Mesothelial cell of epicardium (in vitro differentiated cells): Measurements from ENCODE around the gene PPP1R10. TPM values are rescaled to one million over a fixed set of nuclear protein-coding genes. Genes with fewer than 3 reads are reported as not detected.

Experiments used
- DNase-seq, 2 experiments: peaks; one replicate each; pipeline ENCODE4 v3.0.0; 2021; ENCODE audit warnings: low spot score in 2 of 2; ENCODE audit not compliant: unreplicated experiment in 2 of 2
- H3K27ac Mint-ChIP-seq: 2 replicates; pipeline ENCODE4 v1.8.0; 2021; ENCODE audit warnings: mixed read lengths
- H3K27me3 Mint-ChIP-seq: 2 replicates; pipeline ENCODE4 v1.8.0; 2021; ENCODE audit warnings: low read depth, mixed read lengths
- H3K36me3 Mint-ChIP-seq: 2 replicates; pipeline ENCODE4 v1.8.0; 2021; ENCODE audit warnings: mixed read lengths
- H3K4me1 Mint-ChIP-seq: 2 replicates; pipeline ENCODE4 v1.8.0; 2021; ENCODE audit warnings: mixed read lengths
- H3K4me3 Mint-ChIP-seq: 2 replicates; pipeline ENCODE4 v1.8.0; 2021; ENCODE audit warnings: mild to moderate bottlenecking, moderate library complexity, mixed read lengths
- H3K9me3 Mint-ChIP-seq: 2 replicates; pipeline ENCODE4 v1.8.0; 2021; ENCODE audit warnings: mixed read lengths
- CTCF ChIP-seq: fragments of 200-600 bp; sonication (generic); IDR thresholded peaks from one replicate; pipeline ENCODE4 v1.5.0; 2021; ENCODE audit warnings: antibody characterized with exemption; ENCODE audit not compliant: unreplicated experiment
- total RNA-seq: library from RNA; stranded (reverse); gene quantifications from 3 replicates; pipeline ENCODE4 v1.2.1, GENCODE V29; 2021

Gene PPP1R10
- total RNA-seq, 1 donor from 2014 or later, result 120 TPM

- TF ChIP-seq CTCF, result no peak
- H3K9me3 Mint-ChIP-seq, result no peaks in the 10 kb centered on the region
- no peak for DNase-seq
- peaks cover 19% of the 10 kb centered on the region for H3K36me3 Mint-ChIP-seq
- H3K4me3 Mint-ChIP-seq, result peak overlapping the region; percentile 93
- H3K4me1 Mint-ChIP-seq, result peaks cover 58% of the 10 kb centered on the region
- H3K27ac Mint-ChIP-seq, result peak overlapping the region; percentile 100
- H3K27me3 Mint-ChIP-seq, result no peaks in the 10 kb centered on the region
These were observed 859 bp downstream of the PPP1R10 start for GRCh38 chr6:30615958-30616810.

GRCh38 chr6:30615219-30615957 is 1.7 kb downstream of the PPP1R10 start:
- peak overlapping the region; percentile 93 for H3K4me3 Mint-ChIP-seq
- peaks cover 19% of the 10 kb centered on the region for H3K36me3 Mint-ChIP-seq
- no peaks in the 10 kb centered on the region for H3K9me3 Mint-ChIP-seq
- no peaks in the 10 kb centered on the region for H3K27me3 Mint-ChIP-seq
- TF ChIP-seq CTCF, result no peak
- peak overlapping the region; percentile 100 for H3K27ac Mint-ChIP-seq
- DNase-seq, result peak in 1 of 2 experiments; percentile 61
- peaks cover 64% of the 10 kb centered on the region for H3K4me1 Mint-ChIP-seq

GRCh38 chr6:30614843-30615218 is 2.2 kb downstream of the PPP1R10 start:
- Mint-ChIP-seq H3K36me3 (peaks cover 19% of the 10 kb centered on the region), H3K4me3 (peak overlapping the region; percentile 93), H3K27me3 (no peaks in the 10 kb centered on the region)

GRCh38 chr6:30614044-30614842 is 2.8 kb downstream of the PPP1R10 start:
- Mint-ChIP-seq H3K4me3 (peak overlapping the region; percentile 93), H3K27me3 (no peaks in the 10 kb centered on the region), H3K27ac (peak overlapping the region; percentile 100), H3K4me1 (peaks cover 65% of the 10 kb centered on the region), H3K9me3 (no peaks in the 10 kb centered on the region), H3K36me3 (peaks cover 19% of the 10 kb centered on the region)
- TF ChIP-seq CTCF, result no peak
- no peak for DNase-seq

More at GRCh38 chr6:30614843-30615218, 2.2 kb downstream of the PPP1R10 start:
- no peaks in the 10 kb centered on the region for H3K9me3 Mint-ChIP-seq
- TF ChIP-seq CTCF, result no peak
- peak; percentile 64 to 69 for DNase-seq
- peaks cover 66% of the 10 kb centered on the region for H3K4me1 Mint-ChIP-seq
- H3K27ac Mint-ChIP-seq, result peak overlapping the region; percentile 100

- peak overlapping the region; percentile 93 for H3K4me3 Mint-ChIP-seq
- H3K9me3 Mint-ChIP-seq, result no peaks in the 10 kb centered on the region
- H3K27me3 Mint-ChIP-seq, result no peaks in the 10 kb centered on the region
- H3K4me1 Mint-ChIP-seq, result peaks cover 61% of the 10 kb centered on the region
- no peak for DNase-seq
- H3K27ac Mint-ChIP-seq, result peak overlapping the region; percentile 100
- no peak for TF ChIP-seq CTCF
- H3K36me3 Mint-ChIP-seq, result peaks cover 23% of the 10 kb centered on the region
These were observed 3.6 kb downstream of the PPP1R10 start for GRCh38 chr6:30613251-30614043.
